Measurements from ENCODE around the gene TNS4. TPM values are rescaled to one million over a fixed set of nuclear protein-coding genes. Genes with fewer than 3 reads are reported as not detected.
A peak's percentile ranks its signal among the peaks of the same experiment; 100 is the strongest.

The TNS4 gene
- total and polyA plus RNA-seq, 5 experiments from 2014 or later = not detected

DNA sequence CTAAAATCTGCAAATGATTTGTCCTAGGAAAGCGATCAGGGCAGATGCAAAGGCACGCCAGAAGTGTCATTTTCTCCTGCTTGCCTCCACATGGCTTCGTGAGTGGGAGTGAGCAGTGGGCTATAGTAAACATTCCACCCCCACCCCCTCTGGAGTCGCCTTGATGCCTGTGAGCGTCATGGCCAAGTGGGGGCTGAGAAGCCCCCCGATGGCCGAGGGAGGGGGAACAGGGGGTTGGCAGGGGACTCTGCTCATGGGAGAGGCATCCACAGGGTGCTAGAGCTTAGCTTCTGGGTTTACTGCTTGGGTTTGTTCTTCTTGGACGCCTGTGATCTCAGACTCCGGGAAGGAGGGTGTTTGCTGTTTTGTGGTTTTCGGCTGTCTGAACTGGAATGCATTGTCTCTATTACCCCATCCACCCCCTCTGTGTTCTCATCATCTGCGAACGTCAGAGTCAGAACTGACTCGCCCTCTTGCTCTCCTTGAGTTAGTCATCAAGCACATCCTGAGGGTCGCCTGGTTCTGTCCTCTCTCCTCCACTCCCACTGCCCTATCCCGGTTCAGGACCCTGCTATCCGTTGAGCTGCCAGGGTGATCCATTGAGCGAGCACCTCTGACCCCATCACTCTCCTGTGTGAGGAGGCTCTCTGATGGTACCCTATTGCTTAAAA is 15.4 kb downstream of the TNS4 start:
- Mint-ChIP-seq H3K4me1 (peaks cover 26 to 73% (median 52%) of the 10 kb centered on the region in 4 donors), H3K27ac (peak overlapping the region in 4 of 10 donors; percentile 3 to 71 (median 58)), H3K36me3 (no peaks in the 10 kb centered on the region), H3K9me3 (no peaks in the 10 kb centered on the region), H3K27me3 (no peaks in the 10 kb centered on the region), H3K4me3 (no peak overlapping the region)
- no peak for DNase-seq
- no peak for ATAC-seq
- POLR2A ChIA-PET = no interaction called here

DNA sequence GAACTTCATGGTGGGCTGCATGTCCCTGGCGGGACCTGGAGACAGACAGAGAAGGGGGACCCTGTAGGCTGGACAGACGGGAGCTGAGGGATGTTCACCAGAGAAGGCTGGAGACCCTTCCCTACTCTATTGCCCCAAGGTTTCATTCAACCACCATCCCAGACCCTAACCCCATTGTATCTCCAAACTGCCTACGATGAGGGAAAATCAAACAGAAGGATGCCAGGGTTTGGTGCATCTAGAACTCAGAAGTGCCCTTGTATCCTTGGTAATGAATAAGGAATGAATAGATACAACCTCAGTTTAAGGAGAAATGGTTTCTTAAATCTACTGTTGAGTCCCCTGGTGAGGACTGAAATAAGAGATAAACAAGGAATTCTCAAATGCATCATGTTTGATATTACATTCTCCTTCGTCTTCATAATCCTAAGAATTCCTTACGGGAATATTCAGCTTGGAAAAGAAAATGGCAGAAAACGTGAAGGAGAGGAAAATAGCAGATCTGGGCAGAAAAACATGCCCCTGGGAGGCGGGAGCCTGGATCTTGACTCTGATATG is 16.4 kb downstream of the TNS4 start:
- Mint-ChIP-seq H3K4me1 (peaks cover 26 to 73% (median 52%) of the 10 kb centered on the region in 4 donors), H3K27ac (peak overlapping the region in 5 of 10 donors; percentile 37 to 88 (median 67)), H3K4me3 (no peak overlapping the region), H3K36me3 (no peaks in the 10 kb centered on the region), H3K9me3 (no peaks in the 10 kb centered on the region), H3K27me3 (no peaks in the 10 kb centered on the region)
- DNase-seq = no peak
- POLR2A ChIA-PET = interaction anchor here (1.2 kb wide), 1 partner anchor 49 kb away, joined by 3 read pairs; no protein-coding TSS in a partner anchor
- ATAC-seq = no peak

DNA sequence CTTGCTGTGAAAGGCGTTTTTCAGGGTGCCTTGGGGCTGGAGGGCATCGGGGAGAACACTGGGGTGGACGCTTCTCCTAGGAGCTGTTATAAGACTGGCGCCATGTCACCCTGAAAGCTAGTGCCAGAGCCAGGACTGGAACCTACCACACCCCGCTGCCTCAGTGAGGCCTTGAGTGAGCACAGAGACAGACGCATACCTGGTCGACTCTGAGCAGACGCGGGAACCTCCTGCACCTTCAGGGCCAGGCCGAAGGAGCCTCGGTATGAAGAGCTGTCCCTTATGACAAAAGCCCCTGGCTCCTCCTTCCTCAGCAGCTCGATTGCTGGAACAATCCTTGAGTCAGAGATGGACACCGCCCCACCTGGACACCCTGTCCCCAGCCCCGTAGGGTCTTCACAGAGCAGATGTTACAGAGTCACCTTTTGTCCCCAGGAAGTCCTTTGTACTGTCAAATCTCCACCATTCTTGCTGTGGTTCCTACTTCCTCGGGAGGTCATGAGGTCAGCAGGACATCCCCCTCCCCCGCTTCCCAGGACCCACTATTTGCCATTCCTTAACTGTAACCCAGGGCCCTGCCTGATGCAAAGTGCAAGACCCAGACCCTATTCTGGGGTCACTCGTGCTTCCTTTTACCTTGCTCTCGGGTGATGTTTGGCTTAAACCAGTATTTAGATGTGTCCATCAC is 17.0 kb downstream of the TNS4 start:
- ATAC-seq (no peak), DNase-seq (no peak)
- H3K4me1 Mint-ChIP-seq = peaks cover 23 to 70% (median 49%) of the 10 kb centered on the region in 4 donors
- no peaks in the 10 kb centered on the region for H3K36me3 Mint-ChIP-seq
- H3K9me3 Mint-ChIP-seq = no peaks in the 10 kb centered on the region
- H3K4me3 Mint-ChIP-seq = no peak overlapping the region
- POLR2A ChIA-PET = interaction anchor here (0.6 to 1.2 kb wide), 2 partner anchors 49 to 270 kb away, joined by 3 read pairs; no protein-coding TSS in a partner anchor
- H3K27ac Mint-ChIP-seq = peak overlapping the region in 7 of 10 donors; percentile 37 to 99 (median 80)
- no peaks in the 10 kb centered on the region for H3K27me3 Mint-ChIP-seq

DNA sequence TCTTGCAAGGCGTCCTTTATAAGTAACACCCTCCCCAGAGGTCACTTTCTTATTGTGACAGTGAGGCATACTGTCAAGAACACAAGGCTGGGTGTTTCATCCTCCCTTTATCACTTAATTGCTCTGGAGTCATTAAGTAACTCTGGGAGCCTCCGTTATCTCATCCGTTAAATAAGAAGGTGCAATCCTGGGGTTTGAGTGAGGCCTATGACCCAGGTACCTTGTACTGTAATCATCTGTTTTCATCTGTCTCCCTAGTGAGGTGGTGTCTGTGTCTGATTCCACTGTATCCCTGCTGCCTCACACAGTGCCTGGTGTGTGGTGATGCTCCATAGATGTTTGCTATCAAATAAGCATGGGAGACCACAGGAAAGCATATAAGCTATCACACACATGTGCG is 17.7 kb downstream of the TNS4 start:
- DNase-seq = no peak
- peak overlapping the region in 9 of 10 donors; percentile 23 to 99 (median 80) for H3K27ac Mint-ChIP-seq
- ATAC-seq = no peak
- H3K9me3 Mint-ChIP-seq = no peaks in the 10 kb centered on the region
- no peak overlapping the region for H3K4me3 Mint-ChIP-seq
- H3K36me3 Mint-ChIP-seq = no peaks in the 10 kb centered on the region
- POLR2A ChIA-PET = interaction anchor here (0.6 to 1.2 kb wide), 2 partner anchors 50 to 270 kb away, joined by 3 read pairs; no protein-coding TSS in a partner anchor
- no peaks in the 10 kb centered on the region for H3K27me3 Mint-ChIP-seq
- peaks cover 27 to 69% (median 47%) of the 10 kb centered on the region in 4 donors for H3K4me1 Mint-ChIP-seq

DNA sequence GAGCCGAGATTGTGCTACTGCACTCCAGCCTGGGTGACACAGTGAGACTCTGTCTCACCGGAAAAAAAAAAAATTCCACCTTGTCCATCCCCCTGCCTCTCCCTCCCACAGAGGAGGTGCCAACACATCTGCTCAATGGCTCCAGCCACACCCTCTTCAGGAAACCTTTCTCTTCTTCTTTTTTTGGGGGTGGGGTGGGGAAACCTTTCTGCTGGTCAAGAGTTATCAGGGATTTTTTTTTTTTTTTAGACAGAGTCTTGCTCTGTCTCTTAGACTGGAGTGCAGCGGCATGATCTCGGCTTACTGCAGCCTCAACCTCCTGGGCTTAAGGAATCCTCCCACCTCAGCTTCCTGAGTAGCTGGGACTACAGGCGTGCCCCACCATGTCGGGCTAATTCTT is 18.7 kb downstream of the TNS4 start:
- no peak overlapping the region for H3K4me3 Mint-ChIP-seq
- no peaks in the 10 kb centered on the region for H3K36me3 Mint-ChIP-seq
- no peak for ATAC-seq
- H3K9me3 Mint-ChIP-seq = no peaks in the 10 kb centered on the region
- H3K27me3 Mint-ChIP-seq = no peaks in the 10 kb centered on the region
- peak overlapping the region in 9 of 10 donors; percentile 43 to 99 (median 89) for H3K27ac Mint-ChIP-seq
- H3K4me1 Mint-ChIP-seq = peaks cover 27 to 67% (median 48%) of the 10 kb centered on the region in 4 donors
- DNase-seq = no peak
- POLR2A ChIA-PET = interaction anchor here (1.1 kb wide), 1 partner anchor 50 kb away, joined by 3 read pairs; no protein-coding TSS in a partner anchor

DNA sequence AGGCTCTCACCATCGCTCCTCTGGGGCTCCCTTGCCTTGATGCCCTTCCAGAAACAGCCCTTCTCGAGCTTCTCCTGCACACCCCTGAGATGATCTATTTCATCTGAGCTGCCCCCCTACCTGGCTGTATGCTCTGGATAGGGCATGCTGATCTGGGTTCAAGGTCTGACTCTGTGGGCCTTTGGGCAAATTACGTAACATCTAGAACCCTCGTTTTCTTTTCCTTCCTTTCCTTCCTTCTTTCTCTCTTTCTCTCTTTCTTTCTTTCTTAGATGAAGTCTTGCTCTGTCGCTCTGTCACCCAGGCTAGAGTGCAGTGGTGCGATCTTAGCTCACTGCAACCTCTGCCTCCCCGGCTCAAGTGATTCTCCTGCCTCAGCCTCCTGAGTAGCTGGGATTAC is 20.3 kb downstream of the TNS4 start:
- H3K4me3 Mint-ChIP-seq = peak overlapping the region; percentile 53 to 77 (median 68)
- H3K9me3 Mint-ChIP-seq = no peaks in the 10 kb centered on the region
- no peaks in the 10 kb centered on the region for H3K27me3 Mint-ChIP-seq
- H3K4me1 Mint-ChIP-seq = peaks cover 25 to 66% (median 51%) of the 10 kb centered on the region in 4 donors
- peak overlapping the region; percentile 91 to 99 (median 97) for H3K27ac Mint-ChIP-seq
- ATAC-seq = peak in 1 of 2 donors; percentile 11
- POLR2A ChIA-PET = interaction anchor here (1.0 to 2.2 kb wide), 7 partner anchors 11 to 262 kb away, joined by 5 to 9 read pairs (median 7); partner anchors contain the start of gene WIPF2
- no peaks in the 10 kb centered on the region for H3K36me3 Mint-ChIP-seq
- DNase-seq = no peak

DNA sequence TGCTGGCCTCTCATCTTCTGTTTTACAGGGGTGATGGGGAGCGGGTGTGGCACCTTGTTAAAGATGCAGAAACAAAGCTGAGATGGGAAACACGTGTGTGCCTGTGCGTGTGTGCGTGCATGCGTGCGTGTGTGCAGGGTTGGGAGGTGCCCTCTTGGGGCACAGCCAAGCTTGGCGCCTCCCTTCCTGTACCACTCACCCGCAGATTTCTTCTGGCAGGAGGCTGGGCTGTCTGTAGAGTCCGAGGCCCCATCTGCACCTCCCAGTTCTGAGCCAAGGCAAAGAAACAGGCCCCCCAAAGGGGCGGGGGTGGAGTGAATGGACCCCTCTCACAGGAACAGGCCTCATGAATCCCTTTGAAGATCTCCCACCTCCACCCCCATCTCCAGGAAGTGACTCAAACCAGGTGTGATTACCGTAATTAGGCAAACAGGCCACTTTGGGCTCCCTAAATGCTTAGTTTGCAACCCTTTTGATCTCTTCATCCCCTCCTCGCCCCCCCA is 20.9 kb downstream of the TNS4 start:
- Mint-ChIP-seq H3K27me3 (no peaks in the 10 kb centered on the region), H3K27ac (peak overlapping the region; percentile 91 to 99 (median 97)), H3K36me3 (no peaks in the 10 kb centered on the region), H3K4me3 (peak overlapping the region; percentile 53 to 77 (median 68)), H3K9me3 (no peaks in the 10 kb centered on the region), H3K4me1 (peaks cover 25 to 63% (median 52%) of the 10 kb centered on the region in 4 donors)
- POLR2A ChIA-PET = interaction anchor here (0.5 to 2.2 kb wide), 17 partner anchors 10 to 262 kb away, joined by 3 to 9 read pairs (median 5); partner anchors contain the start of gene WIPF2
- peak; percentile 52 to 94 (median 87) for DNase-seq
- peak; percentile 93 to 95 for ATAC-seq

DNA sequence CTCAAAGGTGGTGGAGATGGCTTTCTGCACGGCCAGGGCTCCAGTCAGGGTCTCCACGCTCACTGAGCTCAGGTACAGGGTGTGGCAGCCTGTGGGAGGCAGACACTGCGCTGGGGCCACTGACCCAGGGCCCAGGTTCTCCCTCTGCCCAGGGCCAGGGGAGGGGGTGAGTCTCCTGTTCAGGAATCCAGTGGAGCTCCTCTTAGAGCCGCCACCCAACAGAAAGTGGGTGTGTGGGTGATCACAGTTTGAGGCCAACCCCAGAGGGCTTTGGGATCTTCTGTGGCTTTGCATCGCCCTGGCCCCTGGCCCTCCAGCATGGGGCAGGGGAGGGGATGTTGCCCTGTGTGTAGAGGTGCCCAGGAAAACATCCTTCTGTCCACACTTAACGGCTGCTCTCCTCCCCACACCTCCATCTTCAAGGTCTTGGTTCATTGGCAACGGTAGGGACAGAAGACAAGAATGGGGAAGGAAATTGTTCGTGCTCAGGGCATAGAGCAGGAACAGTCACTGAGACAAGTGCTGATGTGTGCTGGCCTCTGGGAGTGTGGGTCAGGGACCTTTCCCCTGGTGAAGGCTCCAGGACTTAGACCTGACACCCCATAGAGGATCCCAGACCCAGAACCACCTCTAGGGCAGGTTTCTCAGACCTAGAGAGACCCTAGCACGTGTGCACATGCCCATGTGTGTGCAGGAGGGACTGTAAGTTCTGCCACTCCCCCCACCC is 21.5 kb downstream of the TNS4 start:
- H3K9me3 Mint-ChIP-seq = no peaks in the 10 kb centered on the region
- no peaks in the 10 kb centered on the region for H3K27me3 Mint-ChIP-seq
- DNase-seq = no peak
- no peaks in the 10 kb centered on the region for H3K36me3 Mint-ChIP-seq
- peak overlapping the region in 9 of 10 donors; percentile 7 to 77 (median 72) for H3K4me3 Mint-ChIP-seq
- POLR2A ChIA-PET = interaction anchor here (0.5 to 2.2 kb wide), 17 partner anchors 10 to 261 kb away, joined by 3 to 9 read pairs (median 5); partner anchors contain the start of gene WIPF2
- H3K27ac Mint-ChIP-seq = peak overlapping the region; percentile 91 to 99 (median 97)
- H3K4me1 Mint-ChIP-seq = peaks cover 24 to 60% (median 48%) of the 10 kb centered on the region in 4 donors
- no peak for ATAC-seq

DNA sequence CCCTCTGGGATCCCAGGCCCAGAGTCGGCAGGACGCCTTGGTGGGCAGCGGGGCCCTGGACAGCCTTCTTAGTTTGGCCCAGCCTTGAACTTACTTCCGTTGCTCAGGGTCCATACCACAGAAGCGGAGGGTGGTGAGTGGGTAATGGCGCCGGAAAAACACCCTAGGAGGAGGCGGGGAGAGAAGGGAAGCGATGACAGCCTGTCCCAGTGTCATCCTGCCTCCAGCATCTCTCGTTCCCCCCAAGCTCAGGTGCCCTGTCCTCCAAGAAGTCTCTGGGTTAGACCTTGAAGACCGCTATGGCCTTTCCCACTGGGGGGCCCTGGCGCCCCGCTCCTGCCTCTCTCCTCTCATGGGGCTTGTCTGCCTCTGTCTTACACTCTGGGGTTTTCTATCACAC is 22.9 kb downstream of the TNS4 start:
- peak overlapping the region in 1 of 10 donors; percentile 6 for H3K4me3 Mint-ChIP-seq
- ATAC-seq (no peak), DNase-seq (no peak)
- no peaks in the 10 kb centered on the region for H3K27me3 Mint-ChIP-seq
- peak overlapping the region in 9 of 10 donors; percentile 42 to 98 (median 81) for H3K27ac Mint-ChIP-seq
- H3K9me3 Mint-ChIP-seq = no peaks in the 10 kb centered on the region
- POLR2A ChIA-PET = interaction anchor here (0.5 to 1.6 kb wide), 3 partner anchors 11 to 82 kb away, joined by 3 to 6 read pairs (median 3); no protein-coding TSS in a partner anchor
- H3K36me3 Mint-ChIP-seq = no peaks in the 10 kb centered on the region
- H3K4me1 Mint-ChIP-seq = peaks cover 18 to 49% (median 39%) of the 10 kb centered on the region in 4 donors

DNA sequence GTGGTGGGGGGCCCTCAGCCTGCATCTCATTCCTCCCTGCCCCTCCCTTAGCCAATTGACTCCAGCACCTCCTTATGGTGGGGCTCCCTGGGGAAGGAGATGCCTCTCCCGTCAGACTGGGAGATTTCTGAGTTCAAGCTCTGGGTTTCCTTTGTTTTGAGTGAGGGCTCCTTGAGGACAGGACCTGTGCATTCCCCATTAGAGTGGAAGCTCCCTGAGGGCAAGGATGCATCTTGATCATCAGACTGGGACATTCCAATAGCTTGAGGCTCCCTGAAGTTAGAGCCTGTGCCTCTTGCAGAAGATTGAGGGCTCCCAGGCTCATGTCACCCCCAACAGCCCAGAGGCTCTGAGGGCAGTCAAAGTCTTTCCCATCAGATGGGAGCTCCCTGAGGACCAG is 23.6 kb downstream of the TNS4 start:
- peaks cover 18 to 46% (median 38%) of the 10 kb centered on the region in 4 donors for H3K4me1 Mint-ChIP-seq
- no peak for DNase-seq
- POLR2A ChIA-PET = interaction anchor here (1.3 to 1.6 kb wide), 3 partner anchors 40 to 83 kb away, joined by 3 to 6 read pairs (median 4); no protein-coding TSS in a partner anchor
- H3K27ac Mint-ChIP-seq = peak overlapping the region in 6 of 10 donors; percentile 32 to 78 (median 49)
- no peaks in the 10 kb centered on the region for H3K9me3 Mint-ChIP-seq
- no peaks in the 10 kb centered on the region for H3K36me3 Mint-ChIP-seq
- no peak for ATAC-seq
- no peaks in the 10 kb centered on the region for H3K27me3 Mint-ChIP-seq
- H3K4me3 Mint-ChIP-seq = peak overlapping the region in 1 of 10 donors; percentile 4

DNA sequence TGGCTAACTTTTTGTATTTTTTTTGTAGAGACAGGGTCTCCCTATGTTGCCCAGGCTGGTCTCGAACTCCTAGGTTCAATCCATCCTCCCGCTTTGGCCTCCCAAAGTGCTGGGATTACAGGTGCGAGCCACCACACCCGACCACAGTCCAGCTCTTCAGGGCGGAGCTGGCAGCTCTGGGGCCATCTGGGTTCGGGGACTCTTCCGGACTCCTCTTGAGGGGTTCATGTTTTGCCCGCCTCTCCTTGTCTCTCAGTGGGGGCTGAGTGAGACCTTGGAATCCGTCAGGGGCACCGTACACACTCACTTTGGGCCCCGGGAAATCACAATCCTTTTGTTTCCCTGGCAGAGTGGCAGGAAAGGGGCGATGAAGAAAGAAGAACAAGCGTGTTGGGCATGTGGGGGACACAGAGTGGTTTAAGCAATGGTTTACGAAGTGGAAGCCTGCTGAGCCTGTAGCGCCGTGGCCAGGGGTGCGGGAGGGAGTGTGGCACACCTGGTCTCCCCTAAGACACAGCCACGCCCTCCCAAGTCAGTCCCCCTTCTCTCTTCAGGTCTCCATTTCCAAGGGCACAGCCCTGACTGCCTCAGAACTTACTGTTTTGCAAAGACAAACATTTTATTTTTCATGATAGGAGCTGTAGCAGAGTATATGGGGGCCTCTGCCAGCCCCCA is 26.1 kb downstream of the TNS4 start:
- POLR2A ChIA-PET = interaction anchor here (0.6 to 1.9 kb wide), 10 partner anchors 8 to 84 kb away, joined by 3 to 7 read pairs (median 5); no protein-coding TSS in a partner anchor
- no peaks in the 10 kb centered on the region for H3K9me3 Mint-ChIP-seq
- H3K4me1 Mint-ChIP-seq = peaks cover 8 to 22% (median 18%) of the 10 kb centered on the region in 4 donors
- no peak overlapping the region for H3K4me3 Mint-ChIP-seq
- no peak for DNase-seq
- H3K27ac Mint-ChIP-seq = peak overlapping the region in 2 of 10 donors; percentile 7 to 44
- H3K36me3 Mint-ChIP-seq = no peaks in the 10 kb centered on the region
- no peak for ATAC-seq
- H3K27me3 Mint-ChIP-seq = no peaks in the 10 kb centered on the region

Data from naive thymus-derived CD8-positive, alpha-beta T cell (primary cell).